Calu3 (cell line): Measurements from ENCODE around the gene KCNK16. TPM values are rescaled to one million over a fixed set of nuclear protein-coding genes. Genes with fewer than 3 reads are reported as not detected.

Experiments
- BruUV-seq: library from RNA; stranded (reverse); fragments of 400-500 nt; replicated peaks from 2 replicates; lab custom pipeline; 2021; lab: Mats Ljungman, UMichigan
- CTCF ChIA-PET: fragments of 300-600 bp; sonication (Branson Sonifier 250); formaldehyde crosslinking; loops from one replicate; lab custom pipeline; 2022; ENCODE audit warnings: antibody characterized with exemption; lab: Charles Lee
- DNase-seq: peaks from one replicate; pipeline ENCODE4 v3.0.0; 2022
- H3K27ac Mint-ChIP-seq: one replicate; pipeline ENCODE4 v1.8.0; 2022; ENCODE audit warnings: mixed read lengths; ENCODE audit not compliant: unreplicated experiment
- H3K27me3 Mint-ChIP-seq: one replicate; pipeline ENCODE4 v1.8.0; 2022; ENCODE audit warnings: mixed read lengths; ENCODE audit not compliant: unreplicated experiment
- H3K36me3 Mint-ChIP-seq: one replicate; pipeline ENCODE4 v1.8.0; 2022; ENCODE audit warnings: mild to moderate bottlenecking, moderate library complexity, mixed read lengths; ENCODE audit not compliant: insufficient read depth, unreplicated experiment
- H3K4me1 Mint-ChIP-seq: one replicate; pipeline ENCODE4 v1.8.0; 2022; ENCODE audit warnings: mild to moderate bottlenecking, low read depth, mixed read lengths; ENCODE audit not compliant: unreplicated experiment
- H3K4me3 Mint-ChIP-seq: one replicate; pipeline ENCODE4 v1.8.0; 2022; ENCODE audit warnings: mild to moderate bottlenecking, low read depth, moderate library complexity, mixed read lengths; ENCODE audit not compliant: unreplicated experiment
- H3K9me3 Mint-ChIP-seq: one replicate; pipeline ENCODE4 v1.8.0; 2022; ENCODE audit warnings: low read depth, mixed read lengths; ENCODE audit not compliant: unreplicated experiment
- CTCF ChIP-seq: fragments of 200-600 bp; IDR thresholded peaks from one replicate; pipeline ENCODE4 v1.8.0; 2022; ENCODE audit warnings: antibody characterized with exemption; ENCODE audit not compliant: unreplicated experiment
- intact Hi-C: fragments of 100-400 bp; cut with micrococcal nuclease; formaldehyde crosslinking; loops from one replicate; pipeline ENCODE4 v1.10.0; 2022; ENCODE audit not compliant: unreplicated experiment
- total RNA-seq: library from RNA; stranded (reverse); gene quantifications from 2 replicates; pipeline ENCODE4 v1.2.3, GENCODE V29; 2022

The KCNK16 gene
- total RNA-seq, 1 experiment from 2014 or later, result not detected

GRCh38 chr6:39274471-39274870, 48.0 kb downstream of the KCNK16 start:
- BruUV-seq, result no TSS peak
- no peak for TF ChIP-seq CTCF
- Mint-ChIP-seq H3K4me1 (peaks cover 8% of the 10 kb centered on the region), H3K27ac (no peak overlapping the region), H3K36me3 (no peaks in the 10 kb centered on the region), H3K27me3 (no peaks in the 10 kb centered on the region), H3K9me3 (no peaks in the 10 kb centered on the region), H3K4me3 (no peak overlapping the region)
- intact Hi-C loops, result no loop called here
- CTCF ChIA-PET, result no interaction called here
- no peak for DNase-seq

GRCh38 chr6:39273406-39273821, 49.1 kb downstream of the KCNK16 start:
- TF ChIP-seq CTCF, result no peak
- Mint-ChIP-seq H3K27ac (no peak overlapping the region), H3K9me3 (no peaks in the 10 kb centered on the region), H3K27me3 (no peaks in the 10 kb centered on the region), H3K36me3 (no peaks in the 10 kb centered on the region), H3K4me1 (peaks cover 9% of the 10 kb centered on the region), H3K4me3 (no peak overlapping the region)
- CTCF ChIA-PET, result interaction anchor here (0.6 kb wide), 1 partner anchor 104 kb away, joined by 3 read pairs; no protein-coding TSS in a partner anchor
- no peak for DNase-seq
- BruUV-seq, result no TSS peak
- intact Hi-C loops, result no loop called here

- BruUV-seq, result no TSS peak
- no peak overlapping the region for H3K4me3 Mint-ChIP-seq
- intact Hi-C loops, result no loop called here
- H3K27ac Mint-ChIP-seq, result no peak overlapping the region
- TF ChIP-seq CTCF, result no peak
- no peaks in the 10 kb centered on the region for H3K36me3 Mint-ChIP-seq
- no peak for DNase-seq
- no peaks in the 10 kb centered on the region for H3K27me3 Mint-ChIP-seq
- H3K9me3 Mint-ChIP-seq, result no peaks in the 10 kb centered on the region
- CTCF ChIA-PET, result interaction anchor here (0.6 kb wide), 1 partner anchor 25 kb away, joined by 3 read pairs; no protein-coding TSS in a partner anchor
- H3K4me1 Mint-ChIP-seq, result peaks cover 9% of the 10 kb centered on the region
These were observed 52.5 kb downstream of the KCNK16 start for GRCh38 chr6:39269961-39270360.

GRCh38 chr6:39268721-39269120, 53.8 kb downstream of the KCNK16 start:
- no peak for DNase-seq
- peaks cover 9% of the 10 kb centered on the region for H3K4me1 Mint-ChIP-seq

More at GRCh38 chr6:39268721-39269120, 53.8 kb downstream of the KCNK16 start:
- no peak overlapping the region for H3K4me3 Mint-ChIP-seq
- TF ChIP-seq CTCF, result no peak
- intact Hi-C loops, result no loop called here
- H3K36me3 Mint-ChIP-seq, result no peaks in the 10 kb centered on the region
- CTCF ChIA-PET, result interaction anchor here (0.6 to 0.7 kb wide), 2 partner anchors 20 to 26 kb away, joined by 3 read pairs; no protein-coding TSS in a partner anchor
- no peak overlapping the region for H3K27ac Mint-ChIP-seq
- H3K27me3 Mint-ChIP-seq, result no peaks in the 10 kb centered on the region
- no TSS peak for BruUV-seq
- no peaks in the 10 kb centered on the region for H3K9me3 Mint-ChIP-seq
